Vagina (tissue), 2 donors: ENCODE results near the gene UFD1. TPM values are rescaled to one million over a fixed set of nuclear protein-coding genes. Genes with fewer than 3 reads are reported as not detected.

ENCODE experiments used
- DNase-seq, 2 donors: peaks; one replicate each; pipeline ENCODE4 v3.0.0-alpha.2; 2017; ENCODE audit errors: extremely low spot score in 2 of 2
- H3K27ac ChIP-seq: fragments of 200-600 bp; sonication (generic); one replicate; pipeline ENCODE4 v1.5.1; 2019
- H3K27me3 ChIP-seq: fragments of 200-600 bp; sonication (generic); one replicate; pipeline ENCODE4 v1.5.1; 2019
- H3K36me3 ChIP-seq, 2 donors: fragments of 200-600 bp; sonication (generic); one replicate each; pipeline ENCODE4 v1.5.1; 2017 to 2019
- H3K4me1 ChIP-seq: fragments of 200-600 bp; sonication (generic); one replicate; pipeline ENCODE4 v1.5.1; 2019
- H3K4me3 ChIP-seq, 2 donors: fragments of 200-600 bp; sonication (generic); 1 replicate in 1 of 2; 2 replicates in 1 of 2; pipeline ENCODE4 v1.5.1; 2016 to 2019
- H3K9me3 ChIP-seq: fragments of 200-600 bp; sonication (generic); one replicate; pipeline ENCODE4 v1.5.1; 2019
- CTCF ChIP-seq, 3 experiments: fragments of 450-650 bp in 2 of 3; fragments of 200-600 bp in 1 of 3; sonication (generic) in 1 of 3; IDR thresholded peaks; one replicate each; pipeline ENCODE4 v1.5.1; 2017 to 2019; ENCODE audit warnings: antibody characterized with exemption in 3 of 3, mild to moderate bottlenecking in 2 of 3, moderate library complexity in 2 of 3
- POLR2A ChIP-seq, 2 donors: fragments of 450-650 bp; IDR thresholded peaks; one replicate each; pipeline ENCODE4 v1.6.1; 2017; ENCODE audit warnings: antibody characterized with exemption in 2 of 2, mild to moderate bottlenecking in 2 of 2, moderate library complexity in 2 of 2
- POLR2AphosphoS5 ChIP-seq, 2 donors: sonication (generic); formaldehyde crosslinking; IDR thresholded peaks; one replicate each; pipeline ENCODE4 v1.9.0; 2017; ENCODE audit warnings: antibody characterized with exemption in 2 of 2, mild to moderate bottlenecking in 2 of 2, low read depth in 1 of 2; ENCODE audit not compliant: insufficient read depth in 1 of 2
- intact Hi-C: fragments of 100-400 bp; cut with DNase I; formaldehyde crosslinking; loops from one replicate; pipeline ENCODE4 v1.15.1; 2023
- total RNA-seq: library from RNA; depleted of rRNA; stranded (reverse); fragments of >200 nt; gene quantifications from one replicate; pipeline ENCODE4 v1.2.3, GENCODE V29; 2016

The UFD1 gene
- total RNA-seq, 1 donor from 2014 or later: 66.8 TPM

GRCh38 chr22:19501897-19502447 is 23.0 kb upstream of the UFD1 start:
- Histone ChIP-seq H3K9me3 (no peaks in the 10 kb centered on the region), H3K4me3 (no peak overlapping the region), H3K4me1 (no peaks in the 10 kb centered on the region), H3K27me3 (no peaks in the 10 kb centered on the region), H3K27ac (no peak overlapping the region), H3K36me3 (no peaks in the 10 kb centered on the region)
- no peak for TF ChIP-seq POLR2AphosphoS5 (IDR thresholded peaks at IDR 0.05; ENCODE audit: insufficient read depth in 1 of 2, low read depth in 1 of 2)
- TF ChIP-seq CTCF (IDR thresholded peaks at IDR 0.05): no peak
- no peak for TF ChIP-seq POLR2A (IDR thresholded peaks at IDR 0.05)
- DNase-seq: no peak
- intact Hi-C loops: loop anchor here (10.0 kb wide), 1 partner anchor 103 kb away; no protein-coding TSS in a partner anchor

- intact Hi-C loops: loop anchor here (10.0 kb wide), 1 partner anchor 105 kb away; no protein-coding TSS in a partner anchor
- no peak for DNase-seq
- Histone ChIP-seq H3K36me3 (no peaks in the 10 kb centered on the region), H3K27ac (no peak overlapping the region), H3K4me1 (no peaks in the 10 kb centered on the region), H3K4me3 (no peak overlapping the region), H3K9me3 (no peaks in the 10 kb centered on the region), H3K27me3 (no peaks in the 10 kb centered on the region)
- TF ChIP-seq POLR2AphosphoS5 (IDR thresholded peaks at IDR 0.05; ENCODE audit: insufficient read depth in 1 of 2, low read depth in 1 of 2) (no peak), POLR2A (IDR thresholded peaks at IDR 0.05) (no peak), CTCF (IDR thresholded peaks at IDR 0.05) (no peak)
Observed at GRCh38 chr22:19499880-19500242, 20.9 kb upstream of the UFD1 start.

GRCh38 chr22:19499236-19499879 is 20.4 kb upstream of the UFD1 start:
- intact Hi-C loops: no loop called here
- peak in 1 of 2 donors; percentile 80 for DNase-seq
- Histone ChIP-seq H3K4me1 (no peaks in the 10 kb centered on the region), H3K36me3 (no peaks in the 10 kb centered on the region), H3K4me3 (no peak overlapping the region), H3K27ac (no peak overlapping the region), H3K27me3 (no peaks in the 10 kb centered on the region), H3K9me3 (no peaks in the 10 kb centered on the region)
- TF ChIP-seq CTCF (IDR thresholded peaks at IDR 0.05): no peak
- TF ChIP-seq POLR2A (IDR thresholded peaks at IDR 0.05): no peak

- intact Hi-C loops: no loop called here
- TF ChIP-seq POLR2AphosphoS5 (IDR thresholded peaks at IDR 0.05; ENCODE audit: insufficient read depth in 1 of 2, low read depth in 1 of 2) (no peak), CTCF (IDR thresholded peaks at IDR 0.05) (no peak), POLR2A (IDR thresholded peaks at IDR 0.05) (no peak)
Observed at GRCh38 chr22:19498866-19499190, 19.8 kb upstream of the UFD1 start.

GRCh38 chr22:19498154-19498865 is 19.3 kb upstream of the UFD1 start:
- DNase-seq: peak in 1 of 2 donors; percentile 75
- no peaks in the 10 kb centered on the region for H3K36me3 ChIP-seq
- intact Hi-C loops: no loop called here
- H3K9me3 ChIP-seq: no peaks in the 10 kb centered on the region
- TF ChIP-seq POLR2AphosphoS5 (IDR thresholded peaks at IDR 0.05; ENCODE audit: insufficient read depth in 1 of 2, low read depth in 1 of 2) (no peak), POLR2A (IDR thresholded peaks at IDR 0.05) (no peak), CTCF (IDR thresholded peaks at IDR 0.05) (no peak)
- no peak overlapping the region for H3K4me3 ChIP-seq
- no peaks in the 10 kb centered on the region for H3K27me3 ChIP-seq
- no peak overlapping the region for H3K27ac ChIP-seq
- H3K4me1 ChIP-seq: no peaks in the 10 kb centered on the region

More at GRCh38 chr22:19498866-19499190, 19.8 kb upstream of the UFD1 start:
- Histone ChIP-seq H3K9me3 (no peaks in the 10 kb centered on the region), H3K27me3 (no peaks in the 10 kb centered on the region), H3K4me3 (no peak overlapping the region), H3K36me3 (no peaks in the 10 kb centered on the region), H3K4me1 (no peaks in the 10 kb centered on the region), H3K27ac (no peak overlapping the region)
- peak in 1 of 2 donors; percentile 74 for DNase-seq
